Mammary epithelial cell (primary cell): ENCODE results near the gene CD81.

Experiments
- CTCF ChIP-seq, 2 donors: IDR thresholded peaks in 1 of 2; conservative IDR thresholded peaks in 1 of 2; 2 replicates each; pipeline ENCODE4 v1.5.1; 2011 to 2012; ENCODE audit warnings: inconsistent platforms in 2 of 2, low read length in 2 of 2, mild to moderate bottlenecking in 2 of 2, control low read depth in 1 of 2, low read depth in 1 of 2; ENCODE audit not compliant: insufficient read depth in 1 of 2; ENCODE audit errors: extremely low read depth in 1 of 2
- EZH2 ChIP-seq: IDR thresholded peaks from 2 replicates; pipeline ENCODE4 v1.6.1; 2012; ENCODE audit warnings: low read length, inconsistent platforms, borderline replicate concordance

GRCh38 chr11:2416765-2417164 is 39.7 kb downstream of the CD81 start:
- TF ChIP-seq CTCF (conservative IDR thresholded peaks at IDR 0.05 in 1 of 2, IDR thresholded peaks at IDR 0.05 in 1 of 2; ENCODE audit: extremely low read depth in 1 of 2, insufficient read depth in 1 of 2, low read depth in 1 of 2, low read length in 2 of 2) (no peak), EZH2 (no peak)
